Measurements from ENCODE around the gene C1orf74. TPM values are rescaled to one million over a fixed set of nuclear protein-coding genes. Genes with fewer than 3 reads are reported as not detected.

Gene C1orf74
- total RNA-seq, 1 donor from 2014 or later = 2.7 TPM

DNA sequence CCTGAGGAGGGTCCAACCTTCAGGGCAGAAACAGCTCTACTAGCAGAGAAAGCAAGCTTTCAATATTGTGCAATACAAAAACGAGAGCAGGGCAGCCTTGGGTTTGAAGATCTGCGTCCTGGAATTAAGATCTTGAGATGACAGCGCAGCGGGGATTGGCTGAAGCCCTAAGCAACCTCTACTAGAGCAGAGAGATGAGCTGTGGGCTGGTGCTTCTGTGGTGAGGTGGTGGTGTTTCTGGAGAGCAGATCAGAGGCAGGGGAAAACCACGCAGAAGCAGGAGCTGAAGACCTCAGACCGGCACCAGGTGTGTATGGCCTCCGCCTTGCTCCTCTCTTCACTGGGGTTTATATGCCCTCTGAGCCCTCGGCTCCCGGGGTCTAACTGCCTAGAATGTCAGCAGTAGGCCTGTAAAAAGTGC is 16.0 kb downstream of the C1orf74 start:
- DNase-seq (ENCODE audit: low read depth, low spot score) = no peak
- TF ChIP-seq, protein P1, sequence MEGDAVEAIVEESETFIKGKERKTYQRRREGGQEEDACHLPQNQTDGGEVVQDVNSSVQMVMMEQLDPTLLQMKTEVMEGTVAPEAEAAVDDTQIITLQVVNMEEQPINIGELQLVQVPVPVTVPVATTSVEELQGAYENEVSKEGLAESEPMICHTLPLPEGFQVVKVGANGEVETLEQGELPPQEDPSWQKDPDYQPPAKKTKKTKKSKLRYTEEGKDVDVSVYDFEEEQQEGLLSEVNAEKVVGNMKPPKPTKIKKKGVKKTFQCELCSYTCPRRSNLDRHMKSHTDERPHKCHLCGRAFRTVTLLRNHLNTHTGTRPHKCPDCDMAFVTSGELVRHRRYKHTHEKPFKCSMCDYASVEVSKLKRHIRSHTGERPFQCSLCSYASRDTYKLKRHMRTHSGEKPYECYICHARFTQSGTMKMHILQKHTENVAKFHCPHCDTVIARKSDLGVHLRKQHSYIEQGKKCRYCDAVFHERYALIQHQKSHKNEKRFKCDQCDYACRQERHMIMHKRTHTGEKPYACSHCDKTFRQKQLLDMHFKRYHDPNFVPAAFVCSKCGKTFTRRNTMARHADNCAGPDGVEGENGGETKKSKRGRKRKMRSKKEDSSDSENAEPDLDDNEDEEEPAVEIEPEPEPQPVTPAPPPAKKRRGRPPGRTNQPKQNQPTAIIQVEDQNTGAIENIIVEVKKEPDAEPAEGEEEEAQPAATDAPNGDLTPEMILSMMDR (conservative IDR thresholded peaks at IDR 0.05) = no peak
- Mint-ChIP-seq H3K36me3 (ENCODE audit: low read depth) (no peaks in the 10 kb centered on the region), H3K4me3 (no peak overlapping the region), H3K4me1 (peaks cover 9% of the 10 kb centered on the region), H3K27me3 (ENCODE audit: low read depth) (peaks cover 2% of the 10 kb centered on the region), H3K9me3 (no peaks in the 10 kb centered on the region), H3K27ac (ENCODE audit: unreplicated experiment) (no peak overlapping the region)

DNA sequence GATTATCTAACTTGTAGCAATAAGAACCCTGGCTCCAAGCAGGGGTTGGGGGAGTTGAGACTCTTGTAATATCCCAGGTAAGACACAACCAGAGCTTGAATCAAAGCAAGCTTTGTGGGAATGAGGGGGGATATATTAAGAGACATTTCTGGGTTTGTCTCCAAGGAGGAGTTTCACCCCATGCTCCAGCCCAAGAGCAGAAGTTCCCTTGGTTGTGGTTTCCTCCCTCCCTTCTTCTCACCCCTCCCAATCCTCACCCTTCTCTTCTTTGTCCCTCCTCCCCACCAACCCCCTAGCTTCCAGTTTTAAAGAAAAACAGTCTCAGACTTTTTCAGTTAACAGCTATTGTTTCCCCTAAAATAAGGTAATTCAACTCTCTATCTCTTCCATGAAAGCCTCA is 16.7 kb downstream of the C1orf74 start:
- peaks cover 6% of the 10 kb centered on the region for H3K27me3 Mint-ChIP-seq (ENCODE audit: low read depth)
- no peak overlapping the region for H3K4me3 Mint-ChIP-seq
- H3K27ac Mint-ChIP-seq (ENCODE audit: unreplicated experiment) = no peak overlapping the region
- TF ChIP-seq, protein P1 (conservative IDR thresholded peaks at IDR 0.05) = no peak
- H3K9me3 Mint-ChIP-seq = no peaks in the 10 kb centered on the region
- H3K36me3 Mint-ChIP-seq (ENCODE audit: low read depth) = no peaks in the 10 kb centered on the region
- peaks cover 9% of the 10 kb centered on the region for H3K4me1 Mint-ChIP-seq
- DNase-seq (ENCODE audit: low read depth, low spot score) = no peak

DNA sequence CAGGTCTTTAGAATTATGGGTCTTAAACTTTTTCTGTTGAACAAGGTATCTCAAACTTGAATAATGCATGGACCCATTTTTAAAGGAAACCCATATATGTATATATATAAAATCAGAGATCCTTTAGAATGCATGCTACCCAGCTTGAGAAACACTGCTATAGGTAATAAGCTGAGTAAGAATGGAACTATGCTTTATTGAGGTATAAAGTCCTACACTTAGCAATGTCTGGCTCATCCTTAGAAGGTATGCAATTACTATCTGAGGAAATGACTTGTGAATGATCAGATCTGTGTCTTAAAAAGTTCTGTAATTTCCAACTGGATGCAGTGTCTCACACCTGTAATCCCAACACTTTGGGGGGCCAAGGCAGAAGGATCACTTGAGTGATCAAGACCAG is 17.3 kb downstream of the C1orf74 start:
- H3K36me3 Mint-ChIP-seq (ENCODE audit: low read depth) = no peaks in the 10 kb centered on the region
- H3K27me3 Mint-ChIP-seq (ENCODE audit: low read depth) = peaks cover 11% of the 10 kb centered on the region
- no peak overlapping the region for H3K4me3 Mint-ChIP-seq
- TF ChIP-seq, protein P1 (conservative IDR thresholded peaks at IDR 0.05) = no peak
- H3K4me1 Mint-ChIP-seq = peaks cover 9% of the 10 kb centered on the region
- DNase-seq (ENCODE audit: low read depth, low spot score) = no peak
- no peaks in the 10 kb centered on the region for H3K9me3 Mint-ChIP-seq
- no peak overlapping the region for H3K27ac Mint-ChIP-seq (ENCODE audit: unreplicated experiment)

DNA sequence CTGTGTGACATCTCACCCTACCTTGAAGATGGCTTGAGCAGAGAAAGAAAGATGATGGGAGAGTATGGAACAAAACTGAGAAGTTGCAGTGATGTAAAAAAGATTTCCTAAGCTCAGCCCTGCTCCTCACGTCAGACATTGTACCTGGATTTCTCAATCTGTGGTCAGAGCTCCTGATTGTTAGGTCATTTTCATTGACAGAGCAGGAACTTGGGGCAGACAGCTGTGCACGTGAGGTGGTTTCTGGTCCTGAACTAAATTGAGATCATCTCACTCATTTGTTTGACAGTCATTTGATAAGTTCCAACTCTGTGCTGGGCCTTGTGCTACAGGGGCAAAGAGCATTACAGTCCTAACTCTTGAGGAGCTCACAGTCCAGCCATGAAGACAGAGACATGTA is 18.3 kb downstream of the C1orf74 start:
- Mint-ChIP-seq H3K4me3 (no peak overlapping the region), H3K4me1 (peaks cover 9% of the 10 kb centered on the region), H3K9me3 (no peaks in the 10 kb centered on the region), H3K36me3 (ENCODE audit: low read depth) (no peaks in the 10 kb centered on the region), H3K27ac (ENCODE audit: unreplicated experiment) (no peak overlapping the region), H3K27me3 (ENCODE audit: low read depth) (peaks cover 18% of the 10 kb centered on the region)
- TF ChIP-seq, protein P1 (conservative IDR thresholded peaks at IDR 0.05) = no peak
- no peak for DNase-seq (ENCODE audit: low read depth, low spot score)

DNA sequence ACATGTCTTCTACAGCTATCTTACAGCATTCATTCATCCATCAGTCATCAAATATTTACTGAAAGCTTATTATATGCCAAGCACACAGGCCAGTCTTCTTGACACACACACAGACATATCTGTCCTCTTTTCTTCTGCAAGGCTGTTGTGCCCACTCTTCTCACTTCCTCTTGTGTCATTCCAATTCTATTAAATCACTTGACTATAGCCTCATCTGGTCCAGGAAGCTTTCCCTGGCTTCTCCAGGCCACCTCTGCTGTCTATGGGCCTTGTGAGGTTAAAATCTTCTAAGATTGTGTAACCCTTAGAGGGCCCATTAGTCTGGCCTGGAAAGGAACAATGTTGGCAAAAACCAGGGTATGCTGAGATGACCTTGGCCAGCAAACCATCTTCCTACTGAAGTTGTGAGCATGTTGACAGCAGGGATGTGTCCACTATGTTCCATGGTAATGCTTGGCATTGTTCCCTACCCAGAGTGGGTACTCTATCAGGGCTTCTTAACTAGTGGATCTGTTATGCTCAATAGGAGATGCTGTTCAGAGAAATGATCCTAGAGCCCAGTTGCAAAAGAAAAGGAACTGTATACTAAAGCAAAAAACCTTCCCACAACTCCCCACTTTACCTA is 23.2 kb downstream of the C1orf74 start:
- TF ChIP-seq, protein P1 (conservative IDR thresholded peaks at IDR 0.05) = no peak
- H3K36me3 Mint-ChIP-seq (ENCODE audit: low read depth) = no peaks in the 10 kb centered on the region
- H3K4me1 Mint-ChIP-seq = no peaks in the 10 kb centered on the region
- H3K27ac Mint-ChIP-seq (ENCODE audit: unreplicated experiment) = no peak overlapping the region
- peaks cover 27% of the 10 kb centered on the region for H3K27me3 Mint-ChIP-seq (ENCODE audit: low read depth)
- H3K4me3 Mint-ChIP-seq = no peak overlapping the region
- no peak for DNase-seq (ENCODE audit: low read depth, low spot score)
- H3K9me3 Mint-ChIP-seq = no peaks in the 10 kb centered on the region

Measured in neural crest cell (in vitro differentiated cells).